Measurements from ENCODE around the gene CALHM2. TPM values are rescaled to one million over a fixed set of nuclear protein-coding genes. Genes with fewer than 3 reads are reported as not detected.

Gene CALHM2
- polyA plus RNA-seq, 2 of the 4 experiments (the other 2 are of a cell fraction): 2.5 to 2.6 TPM

DNA sequence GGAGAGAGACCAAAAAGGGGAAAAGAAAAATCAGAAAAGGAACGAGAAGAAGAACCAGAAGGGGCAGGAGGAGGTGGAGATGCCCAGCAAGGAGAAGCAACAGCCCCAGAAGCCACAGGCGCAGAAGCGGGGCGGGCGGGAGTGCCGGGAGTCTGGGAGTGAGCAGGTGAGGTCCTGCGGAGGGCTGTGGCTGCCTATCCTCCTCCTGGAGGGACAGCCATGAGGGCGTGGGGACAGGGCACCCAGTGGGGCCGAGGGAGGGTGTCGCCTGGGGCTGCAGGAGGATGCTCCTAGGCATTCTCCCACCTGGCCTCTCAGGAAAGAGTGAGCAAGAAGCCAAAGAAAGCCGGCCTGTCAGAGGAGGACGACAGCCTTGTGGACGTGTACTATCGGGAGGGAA, 11.8 kb downstream of the CALHM2 start:
- TF ChIP-seq, protein P1, sequence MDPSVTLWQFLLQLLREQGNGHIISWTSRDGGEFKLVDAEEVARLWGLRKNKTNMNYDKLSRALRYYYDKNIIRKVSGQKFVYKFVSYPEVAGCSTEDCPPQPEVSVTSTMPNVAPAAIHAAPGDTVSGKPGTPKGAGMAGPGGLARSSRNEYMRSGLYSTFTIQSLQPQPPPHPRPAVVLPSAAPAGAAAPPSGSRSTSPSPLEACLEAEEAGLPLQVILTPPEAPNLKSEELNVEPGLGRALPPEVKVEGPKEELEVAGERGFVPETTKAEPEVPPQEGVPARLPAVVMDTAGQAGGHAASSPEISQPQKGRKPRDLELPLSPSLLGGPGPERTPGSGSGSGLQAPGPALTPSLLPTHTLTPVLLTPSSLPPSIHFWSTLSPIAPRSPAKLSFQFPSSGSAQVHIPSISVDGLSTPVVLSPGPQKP (IDR thresholded peaks at IDR 0.05; ENCODE audit: low read depth, low read length): no peak
- TF ChIP-seq NFE2L2 (conservative IDR thresholded peaks at IDR 0.05; ENCODE audit: low read length): no peak
- no peak for TF ChIP-seq RNF2 (IDR thresholded peaks at IDR 0.05; ENCODE audit: borderline replicate concordance, low read depth)
- no peak for DNase-seq (ENCODE audit: low read depth in 1 of 2, low spot score in 1 of 2)
- Histone ChIP-seq H3K4me2 (no peak overlapping the region), H3K4me1 (no peaks in the 10 kb centered on the region), H3K9me3 (no peaks in the 10 kb centered on the region), H3K4me3 (no peak overlapping the region), H3K27ac (no peak overlapping the region)
- no peak for ATAC-seq
- 95% methylated on average over 14 of the region's 14 CpGs for WGBS (ENCODE audit: missing lambda C conversion rate)
- no peak for FAIRE-seq
- ChIA-PET POLR2A (interaction anchor here (0.6 kb wide), 1 partner anchor 22 kb away, joined by 3 read pairs; no protein-coding TSS in a partner anchor), CTCF (interaction anchor here (0.6 to 1.9 kb wide), 5 partner anchors 10 to 759 kb away, joined by 3 to 5 read pairs (median 4); no protein-coding TSS in a partner anchor)

DNA sequence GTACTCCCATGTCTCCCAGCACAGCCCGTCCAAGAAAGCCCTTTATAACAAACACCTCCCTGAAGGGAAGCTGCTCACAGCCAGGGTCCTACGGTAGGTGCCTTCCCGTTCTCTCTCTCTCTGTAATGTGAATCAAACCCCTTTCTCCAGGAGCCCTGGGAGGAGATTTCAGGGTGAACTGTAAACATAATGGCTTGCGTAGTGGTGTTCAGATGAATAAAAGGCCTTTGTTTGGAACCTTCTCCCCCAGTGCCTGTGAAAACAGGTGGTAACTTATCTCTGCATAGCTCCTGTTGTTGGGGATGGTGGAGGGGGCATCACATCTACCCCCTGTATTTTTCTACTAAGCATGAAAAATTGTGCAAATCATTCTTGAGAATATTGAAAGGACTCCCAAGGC, 12.4 kb downstream of the CALHM2 start:
- Histone ChIP-seq H3K9me3 (no peaks in the 10 kb centered on the region), H3K4me1 (no peaks in the 10 kb centered on the region), H3K4me2 (no peak overlapping the region), H3K27ac (no peak overlapping the region), H3K4me3 (no peak overlapping the region)
- 92% methylated on average over 4 of the region's 4 CpGs for WGBS (ENCODE audit: missing lambda C conversion rate)
- ATAC-seq (no peak), FAIRE-seq (no peak), DNase-seq (ENCODE audit: low read depth in 1 of 2, low spot score in 1 of 2) (no peak)
- POLR2A ChIA-PET: no interaction called here
- CTCF ChIA-PET: interaction anchor here (1.8 to 1.9 kb wide), 2 partner anchors 23 to 46 kb away, joined by 4 to 5 read pairs; no protein-coding TSS in a partner anchor
- TF ChIP-seq ZC3H11A (IDR thresholded peaks at IDR 0.05) (no peak), CHD2 (IDR thresholded peaks at IDR 0.05; ENCODE audit: low read length, partially characterized antibody) (no peak), BHLHE40 (IDR thresholded peaks at IDR 0.05; ENCODE audit: low read depth, low read length) (no peak), POLR2A (IDR thresholded peaks at IDR 0.05; ENCODE audit: low read length) (no peak), HOXB5 (CRISPR knock-in tag; IDR thresholded peaks at IDR 0.05) (no peak), CEBPB (IDR thresholded peaks at IDR 0.05) (no peak), RAD21 (conservative IDR thresholded peaks at IDR 0.05 in 1 of 2, IDR thresholded peaks at IDR 0.05 in 1 of 2) (no peak), SMC3 (IDR thresholded peaks at IDR 0.05) (no peak), FOSL2 (IDR thresholded peaks at IDR 0.05) (no peak), FOSL2 (CRISPR knock-in tag; IDR thresholded peaks at IDR 0.05) (no peak), GATA3 (IDR thresholded peaks at IDR 0.05; ENCODE audit: borderline replicate concordance) (no peak), EP300 (IDR thresholded peaks at IDR 0.05) (no peak), FOSB (CRISPR knock-in tag; IDR thresholded peaks at IDR 0.05) (no peak), JUN (IDR thresholded peaks at IDR 0.05) (no peak)
- TF ChIP-seq, protein P2, sequence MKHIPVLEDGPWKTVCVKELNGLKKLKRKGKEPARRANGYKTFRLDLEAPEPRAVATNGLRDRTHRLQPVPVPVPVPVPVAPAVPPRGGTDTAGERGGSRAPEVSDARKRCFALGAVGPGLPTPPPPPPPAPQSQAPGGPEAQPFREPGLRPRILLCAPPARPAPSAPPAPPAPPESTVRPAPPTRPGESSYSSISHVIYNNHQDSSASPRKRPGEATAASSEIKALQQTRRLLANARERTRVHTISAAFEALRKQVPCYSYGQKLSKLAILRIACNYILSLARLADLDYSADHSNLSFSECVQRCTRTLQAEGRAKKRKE (CRISPR knock-in tag; IDR thresholded peaks at IDR 0.05; ENCODE audit: low read depth): no peak
- TF ChIP-seq, protein P1 (IDR thresholded peaks at IDR 0.05; ENCODE audit: low read depth, low read length): no peak
- TF ChIP-seq, protein P3, sequence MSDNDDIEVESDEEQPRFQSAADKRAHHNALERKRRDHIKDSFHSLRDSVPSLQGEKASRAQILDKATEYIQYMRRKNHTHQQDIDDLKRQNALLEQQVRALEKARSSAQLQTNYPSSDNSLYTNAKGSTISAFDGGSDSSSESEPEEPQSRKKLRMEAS (IDR thresholded peaks at IDR 0.05): no peak

DNA sequence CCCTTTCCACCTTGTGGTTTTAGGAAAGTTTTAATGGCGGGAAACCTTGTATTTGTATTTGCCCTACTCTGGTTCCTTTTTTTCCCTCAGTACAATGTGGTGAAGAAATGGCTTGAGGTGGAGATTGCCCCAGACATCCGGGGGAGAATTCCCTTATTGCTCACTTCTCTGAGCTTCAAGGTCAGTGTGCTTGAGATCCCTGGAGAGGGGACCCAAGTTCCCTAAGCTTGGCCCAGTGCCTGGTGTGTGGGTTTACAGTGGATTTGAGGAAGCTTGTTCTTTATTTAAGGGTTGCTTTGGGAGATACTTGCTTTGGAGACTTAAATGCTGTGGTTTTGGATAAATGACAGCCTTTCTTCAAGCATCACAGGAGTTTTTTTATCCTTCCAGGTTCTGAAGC, 18.3 kb downstream of the CALHM2 start:
- Histone ChIP-seq H3K4me3 (no peak overlapping the region), H3K4me1 (peaks cover 7% of the 10 kb centered on the region; the same call in 2 of the 3 replicates), H3K27ac (no peak overlapping the region), H3K9me3 (no peaks in the 10 kb centered on the region), H3K4me2 (no peak overlapping the region)
- FAIRE-seq (no peak), ATAC-seq (no peak), DNase-seq (ENCODE audit: low read depth in 1 of 2, low spot score in 1 of 2) (no peak)
- WGBS (ENCODE audit: missing lambda C conversion rate): 64% methylated on average over 2 of the region's 2 CpGs
- ChIA-PET CTCF (interaction anchor here (1.0 to 5.3 kb wide), 5 partner anchors 8 to 51 kb away, joined by 3 to 24 read pairs (median 3); no protein-coding TSS in a partner anchor), POLR2A (no interaction called here)
- no peak for TF ChIP-seq RARB (CRISPR knock-in tag; IDR thresholded peaks at IDR 0.05)
- TF ChIP-seq ZSCAN20 (CRISPR knock-in tag; IDR thresholded peaks at IDR 0.05): no peak
- TF ChIP-seq KDM5A (IDR thresholded peaks at IDR 0.05): no peak
